Activated naive CD4-positive, alpha-beta T cell treated with anti-CD3 and anti-CD28 coated beads for 36 hours (primary cell): ENCODE measurements around the gene ZNF630. TPM values are rescaled to one million over a fixed set of nuclear protein-coding genes. Genes with fewer than 3 reads are reported as not detected.
"Not testable (repeated sequence)": the region's sequence is repeated elsewhere in the genome, so short reads cannot be mapped to it uniquely, and the experiment has no call there.

Experiments
- CTCF ChIA-PET: fragments of 350-600 bp; sonication (Branson Sonifier 250); formaldehyde crosslinking; loops from one replicate; lab custom pipeline; 2021; ENCODE audit warnings: antibody characterized with exemption; lab: Charles Lee
- DNase-seq: peaks from one replicate; pipeline ENCODE4 v3.0.0-alpha.2; 2020
- H3K27ac Mint-ChIP-seq: one replicate; pipeline ENCODE4 v1.8.0; 2021; ENCODE audit warnings: mild to moderate bottlenecking, mixed read lengths
- H3K27me3 Mint-ChIP-seq: one replicate; pipeline ENCODE4 v1.8.0; 2021; ENCODE audit warnings: low read depth, mixed read lengths
- H3K36me3 Mint-ChIP-seq: one replicate; pipeline ENCODE4 v1.8.0; 2021; ENCODE audit warnings: low read depth, mixed read lengths
- H3K4me1 Mint-ChIP-seq: one replicate; pipeline ENCODE4 v1.8.0; 2021; ENCODE audit warnings: low read depth, mixed read lengths
- H3K4me3 Mint-ChIP-seq: one replicate; pipeline ENCODE4 v1.8.0; 2021; ENCODE audit warnings: mild to moderate bottlenecking, moderate library complexity, mixed read lengths
- H3K9me3 Mint-ChIP-seq: one replicate; pipeline ENCODE4 v1.8.0; 2021; ENCODE audit warnings: mixed read lengths
- intact Hi-C: fragments of 100-400 bp; cut with micrococcal nuclease; formaldehyde crosslinking; loops from one replicate; pipeline ENCODE4 v1.15.1; 2023
- total RNA-seq, 2 experiments: library from RNA; stranded (reverse); gene quantifications; one replicate each; pipeline ENCODE4 v1.2.3, GENCODE V29; 2021

Gene ZNF630
- total RNA-seq, 2 experiments from 2014 or later = 1.3 to 1.5 TPM

GRCh38 chrX:48022738-48023137, 48.7 kb downstream of the ZNF630 start:
- Mint-ChIP-seq H3K4me3 (no peak overlapping the region), H3K9me3 (peaks cover 1% of the 10 kb centered on the region), H3K36me3 (no peaks in the 10 kb centered on the region), H3K27me3 (no peaks in the 10 kb centered on the region), H3K4me1 (peaks cover 10% of the 10 kb centered on the region), H3K27ac (no peak overlapping the region)
- DNase-seq = no peak
- CTCF ChIA-PET = no interaction called here
- intact Hi-C loops = loop anchor here (5.0 to 10.0 kb wide), 2 partner anchors 368 to 460 kb away; partner anchors contain the start of genes ARAF, ELK1 and UXT

- intact Hi-C loops = loop anchor here (5.0 to 10.0 kb wide), 2 partner anchors 367 to 460 kb away; partner anchors contain the start of genes ARAF, ELK1 and UXT
- H3K9me3 Mint-ChIP-seq = peaks cover 1% of the 10 kb centered on the region
- CTCF ChIA-PET = no interaction called here
- DNase-seq = no peak
- no peak overlapping the region for H3K27ac Mint-ChIP-seq
- H3K4me3 Mint-ChIP-seq = no peak overlapping the region
- H3K36me3 Mint-ChIP-seq = no peaks in the 10 kb centered on the region
- peaks cover 10% of the 10 kb centered on the region for H3K4me1 Mint-ChIP-seq
- no peaks in the 10 kb centered on the region for H3K27me3 Mint-ChIP-seq
Observed at GRCh38 chrX:48022100-48022499, 49.3 kb downstream of the ZNF630 start.

GRCh38 chrX:48021026-48021900, 50.2 kb downstream of the ZNF630 start:
- Mint-ChIP-seq H3K27ac (peak overlapping the region; percentile 95), H3K27me3 (no peaks in the 10 kb centered on the region), H3K9me3 (peaks cover 1% of the 10 kb centered on the region), H3K4me1 (peaks cover 10% of the 10 kb centered on the region), H3K36me3 (no peaks in the 10 kb centered on the region), H3K4me3 (peak overlapping the region; percentile 84)
- intact Hi-C loops = loop anchor here (5.0 to 10.0 kb wide), 2 partner anchors 366 to 459 kb away; partner anchors contain the start of genes ARAF, ELK1 and UXT
- CTCF ChIA-PET = no interaction called here
- DNase-seq = peak; percentile 82

DNA sequence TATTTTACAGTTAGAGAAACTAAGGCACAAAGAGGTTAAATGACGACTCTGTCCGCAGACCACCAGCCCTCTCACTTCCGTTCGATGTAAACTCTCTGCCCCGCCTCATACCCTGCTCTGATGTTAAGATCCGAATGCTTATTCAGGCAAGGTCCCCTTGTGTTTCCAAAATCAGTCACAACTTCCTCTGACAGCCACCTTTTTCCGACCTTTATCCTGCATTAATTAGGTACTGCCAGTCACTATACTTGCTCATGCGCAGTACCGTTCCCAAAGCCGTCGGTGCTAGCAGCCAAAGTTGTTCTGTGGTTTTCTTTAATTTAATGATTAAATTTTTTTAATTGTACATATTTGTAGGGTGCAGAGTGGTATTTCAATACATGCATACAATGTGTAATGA, 51.0 kb downstream of the ZNF630 start:
- peak overlapping the region; percentile 84 for H3K4me3 Mint-ChIP-seq
- DNase-seq = peak; percentile 61
- H3K27me3 Mint-ChIP-seq, H3K9me3 Mint-ChIP-seq, CTCF ChIA-PET, H3K4me1 Mint-ChIP-seq, H3K36me3 Mint-ChIP-seq: not testable (repeated sequence)
- H3K27ac Mint-ChIP-seq = peak overlapping the region; percentile 95
- intact Hi-C loops = loop anchor here (5.0 to 10.0 kb wide), 2 partner anchors 366 to 458 kb away; partner anchors contain the start of genes ARAF, ELK1 and UXT

DNA sequence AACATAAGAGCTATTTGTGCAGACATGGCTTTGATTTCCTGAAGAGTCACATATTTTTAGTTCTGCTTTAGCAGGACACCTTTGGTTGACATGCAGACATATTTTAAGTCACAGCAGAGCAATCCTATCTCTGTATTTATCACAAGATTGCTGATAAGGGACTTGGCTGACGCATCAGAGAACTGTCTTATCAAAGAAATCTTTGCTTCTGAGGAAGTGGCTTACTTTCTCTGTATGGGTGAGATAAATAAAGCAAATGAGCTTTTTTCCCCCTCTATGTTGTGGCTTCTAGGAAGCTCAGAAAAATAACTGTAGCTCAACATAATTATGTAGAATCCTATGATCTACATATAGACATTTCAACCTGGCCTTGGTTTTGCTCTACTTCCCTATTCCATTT, 51.5 kb downstream of the ZNF630 start:
- H3K4me1 Mint-ChIP-seq, CTCF ChIA-PET, DNase-seq, H3K27me3 Mint-ChIP-seq, H3K36me3 Mint-ChIP-seq, H3K9me3 Mint-ChIP-seq, H3K4me3 Mint-ChIP-seq, H3K27ac Mint-ChIP-seq: not testable (repeated sequence)
- intact Hi-C loops = loop anchor here (5.0 to 10.0 kb wide), 2 partner anchors 365 to 458 kb away; partner anchors contain the start of genes ARAF, ELK1 and UXT

- intact Hi-C loops, H3K4me1 Mint-ChIP-seq, H3K27me3 Mint-ChIP-seq, H3K4me3 Mint-ChIP-seq, H3K9me3 Mint-ChIP-seq, CTCF ChIA-PET, H3K27ac Mint-ChIP-seq, H3K36me3 Mint-ChIP-seq, DNase-seq: not testable (repeated sequence)
Observed at GRCh38 chrX:48016583-48017310, 54.7 kb downstream of the ZNF630 start.

- DNase-seq, H3K4me1 Mint-ChIP-seq, H3K27me3 Mint-ChIP-seq, intact Hi-C loops, H3K9me3 Mint-ChIP-seq, H3K27ac Mint-ChIP-seq, H3K36me3 Mint-ChIP-seq, H3K4me3 Mint-ChIP-seq, CTCF ChIA-PET: not testable (repeated sequence)
Observed at GRCh38 chrX:48009445-48009960, 61.9 kb downstream of the ZNF630 start.

Other genes with a start within 250 kb of the ZNF630 start
- 1 to 10 TPM; 5.8 to 7.2 TPM for gene ZNF81, start 234.7 kb downstream of the ZNF630 start, total RNA-seq
- 1 to 10 TPM; 8.2 to 9.3 TPM for gene ZNF182, start 67.7 kb downstream of the ZNF630 start, total RNA-seq
- not detected for gene SPACA5, start 64.7 kb downstream of the ZNF630 start, total RNA-seq
- not detected for gene SPACA5B, start 59.0 kb upstream of the ZNF630 start, total RNA-seq
- not detected for gene SSX5, start 125.2 kb upstream of the ZNF630 start, total RNA-seq
- not detected for gene SSX1, start 183.8 kb upstream of the ZNF630 start, total RNA-seq